ENCODE measurements around the gene DCST1.

DNA sequence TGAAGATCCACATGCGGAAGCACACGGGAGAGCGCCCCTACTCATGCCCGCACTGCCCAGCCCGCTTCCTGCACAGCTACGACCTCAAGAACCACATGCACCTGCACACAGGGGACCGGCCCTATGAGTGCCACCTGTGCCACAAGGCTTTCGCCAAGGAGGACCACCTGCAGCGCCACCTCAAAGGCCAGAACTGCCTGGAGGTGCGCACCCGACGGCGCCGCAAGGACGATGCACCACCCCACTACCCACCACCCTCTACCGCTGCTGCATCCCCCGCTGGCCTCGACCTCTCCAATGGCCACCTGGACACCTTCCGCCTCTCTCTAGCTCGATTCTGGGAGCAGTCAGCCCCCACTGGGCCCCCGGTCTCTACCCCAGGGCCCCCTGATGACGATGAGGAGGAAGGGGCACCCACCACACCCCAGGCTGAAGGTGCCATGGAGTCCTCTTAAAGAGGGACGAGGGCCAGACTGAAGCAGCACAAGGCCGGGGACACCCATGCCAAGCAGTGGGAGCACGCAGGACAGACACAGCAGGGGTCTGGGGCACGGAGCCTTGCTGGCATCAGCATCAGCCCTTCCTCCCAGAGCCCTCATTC, 17.3 kb upstream of the DCST1 start:
- no peak for TF ChIP-seq CTCF (IDR thresholded peaks at IDR 0.05; ENCODE audit: low read depth, low read length, missing input control)
- no peak for TF ChIP-seq HNF4A (conservative IDR thresholded peaks at IDR 0.05)
- no peak for TF ChIP-seq SP1 (IDR thresholded peaks at IDR 0.05)
- TF ChIP-seq FOXA1 (IDR thresholded peaks at IDR 0.05), result no peak
- no peak for TF ChIP-seq RXRA (IDR thresholded peaks at IDR 0.05)
- TF ChIP-seq, protein P1, sequence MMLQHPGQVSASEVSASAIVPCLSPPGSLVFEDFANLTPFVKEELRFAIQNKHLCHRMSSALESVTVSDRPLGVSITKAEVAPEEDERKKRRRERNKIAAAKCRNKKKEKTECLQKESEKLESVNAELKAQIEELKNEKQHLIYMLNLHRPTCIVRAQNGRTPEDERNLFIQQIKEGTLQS (IDR thresholded peaks at IDR 0.05), result no peak

Data from liver (tissue), 3 donors.